ENCODE results near the gene VPS39.
A peak's percentile ranks its signal among the peaks of the same experiment; 100 is the strongest.
"Not testable (repeated sequence)": the region's sequence is repeated elsewhere in the genome, so short reads cannot be mapped to it uniquely, and the experiment has no call there.

VPS39 gene

GRCh38 chr15:42207674-42208579 lies at the start of gene VPS39:
VPS39 (minus strand) TSS chr15:42208304; CDS start chr15:42208153, 151 bp downstream.
- peak; percentile 66 for DNase-seq

GRCh38 chr15:42253300-42253699 lies 45.2 kb upstream of the VPS39 start:
- DNase-seq, result no peak

GRCh38 chr15:42240823-42241222 lies 32.7 kb upstream of the VPS39 start:
- no peak for DNase-seq

- DNase-seq, result peak; percentile 17
Measured at GRCh38 chr15:42239528-42240182, 31.6 kb upstream of the VPS39 start.

GRCh38 chr15:42233107-42233506 lies 25.0 kb upstream of the VPS39 start:
- no peak for DNase-seq

- DNase-seq, result no peak
Measured at GRCh38 chr15:42232606-42233005, 24.5 kb upstream of the VPS39 start.

- no peak for DNase-seq
Measured at GRCh38 chr15:42231088-42231487, 23.0 kb upstream of the VPS39 start.

GRCh38 chr15:42228981-42229380 lies 20.9 kb upstream of the VPS39 start:
- DNase-seq, result not testable (repeated sequence)

- DNase-seq, result no peak
Measured at GRCh38 chr15:42228036-42228435, 19.9 kb upstream of the VPS39 start.

GRCh38 chr15:42226648-42227047 lies 18.5 kb upstream of the VPS39 start:
- no peak for DNase-seq

GRCh38 chr15:42220216-42220615 lies 12.1 kb upstream of the VPS39 start:
- DNase-seq, result no peak

- no peak for DNase-seq
Measured at GRCh38 chr15:42218953-42219592, 11.0 kb upstream of the VPS39 start.

GRCh38 chr15:42217568-42217967 lies 9.5 kb upstream of the VPS39 start:
- no peak for DNase-seq

GRCh38 chr15:42215913-42216829 lies 8.1 kb upstream of the VPS39 start:
- DNase-seq, result no peak

- DNase-seq, result no peak
Measured at GRCh38 chr15:42214600-42214999, 6.5 kb upstream of the VPS39 start.

GRCh38 chr15:42213511-42213910 lies 5.4 kb upstream of the VPS39 start:
- DNase-seq, result no peak

- DNase-seq, result no peak
Measured at GRCh38 chr15:42210696-42211095, 2.6 kb upstream of the VPS39 start.

- DNase-seq, result peak; percentile 12
Measured at GRCh38 chr15:42206406-42206805, 1.7 kb downstream of the VPS39 start.

- no peak for DNase-seq
Measured at GRCh38 chr15:42203891-42204290, 4.2 kb downstream of the VPS39 start.

GRCh38 chr15:42202653-42203052 lies 5.5 kb downstream of the VPS39 start:
- DNase-seq, result no peak

GRCh38 chr15:42201801-42202200 lies 6.3 kb downstream of the VPS39 start:
- no peak for DNase-seq

- no peak for DNase-seq
Measured at GRCh38 chr15:42199126-42199525, 9.0 kb downstream of the VPS39 start.

GRCh38 chr15:42198516-42198915 lies 9.6 kb downstream of the VPS39 start:
- no peak for DNase-seq
